Measurements from ENCODE around the gene AK3. TPM values are rescaled to one million over a fixed set of nuclear protein-coding genes. Genes with fewer than 3 reads are reported as not detected.
"Not testable (repeated sequence)": the region's sequence is repeated elsewhere in the genome, so short reads cannot be mapped to it uniquely, and the experiment has no call there.

AK3 gene
- total and polyA plus RNA-seq, 7 donors, result 47.5 to 183 (median 111) TPM

DNA sequence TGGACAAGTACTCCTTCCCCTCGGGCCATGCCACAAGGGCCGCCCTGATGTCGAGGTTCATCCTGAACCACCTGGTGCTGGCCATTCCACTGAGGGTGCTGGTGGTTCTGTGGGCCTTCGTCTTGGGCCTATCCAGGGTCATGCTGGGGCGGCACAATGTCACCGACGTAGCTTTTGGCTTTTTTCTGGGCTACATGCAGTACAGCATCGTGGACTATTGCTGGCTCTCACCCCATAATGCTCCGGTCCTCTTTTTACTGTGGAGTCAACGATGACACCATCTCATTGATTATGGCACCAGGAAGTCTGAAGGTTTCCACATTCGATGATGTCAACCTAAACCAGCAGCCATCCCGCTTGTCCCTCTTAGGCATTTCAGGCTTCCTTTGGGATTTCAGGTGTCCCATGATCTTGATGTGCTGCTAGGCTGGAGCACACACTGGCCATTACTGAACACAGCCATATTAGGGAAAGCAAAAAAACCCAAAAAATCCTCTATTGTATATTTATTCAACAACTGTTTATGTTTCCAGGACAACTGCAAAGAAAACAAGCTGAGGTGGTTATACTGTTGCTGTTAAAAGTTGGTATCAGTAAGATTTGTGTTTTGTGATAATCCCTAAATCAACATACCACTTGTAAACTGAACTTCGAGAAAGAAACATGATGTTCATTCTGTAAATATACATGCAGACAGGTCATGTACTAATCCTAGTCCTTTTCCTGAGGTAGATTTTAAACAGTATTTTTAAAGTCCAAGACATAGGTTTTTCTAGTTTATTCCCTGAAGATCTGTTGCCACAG, 77.8 kb downstream of the AK3 start:
- Histone ChIP-seq H3K27me3 (ENCODE audit: insufficient read depth in 3 of 3, low read length in 2 of 3) (no peaks in the 10 kb centered on the region), H3K4me1 (peaks cover 24% of the 10 kb centered on the region), H3K9me3 (no peaks in the 10 kb centered on the region), H3K27ac (peak overlapping the region; percentile 60), H3K36me3 (ENCODE audit: insufficient read depth in 1 of 2, low read depth in 1 of 2) (no peaks in the 10 kb centered on the region), H3K4me3 (peak overlapping the region; percentile 69)
- DNase-seq (no peak), ATAC-seq (peak in 1 of 4 donors; percentile 4)
- intact Hi-C loops (cut with DNase I), result loop anchor here in 1 of 2 donors (10.0 kb wide), 2 partner anchors 322 to 962 kb away; partner anchors contain the start of genes JAK2 and RIC1
- WGBS, 3 donors, result 57 to 69% (median 62%) methylated on average over 13 of the region's 13 CpGs
- TF ChIP-seq, protein P1, sequence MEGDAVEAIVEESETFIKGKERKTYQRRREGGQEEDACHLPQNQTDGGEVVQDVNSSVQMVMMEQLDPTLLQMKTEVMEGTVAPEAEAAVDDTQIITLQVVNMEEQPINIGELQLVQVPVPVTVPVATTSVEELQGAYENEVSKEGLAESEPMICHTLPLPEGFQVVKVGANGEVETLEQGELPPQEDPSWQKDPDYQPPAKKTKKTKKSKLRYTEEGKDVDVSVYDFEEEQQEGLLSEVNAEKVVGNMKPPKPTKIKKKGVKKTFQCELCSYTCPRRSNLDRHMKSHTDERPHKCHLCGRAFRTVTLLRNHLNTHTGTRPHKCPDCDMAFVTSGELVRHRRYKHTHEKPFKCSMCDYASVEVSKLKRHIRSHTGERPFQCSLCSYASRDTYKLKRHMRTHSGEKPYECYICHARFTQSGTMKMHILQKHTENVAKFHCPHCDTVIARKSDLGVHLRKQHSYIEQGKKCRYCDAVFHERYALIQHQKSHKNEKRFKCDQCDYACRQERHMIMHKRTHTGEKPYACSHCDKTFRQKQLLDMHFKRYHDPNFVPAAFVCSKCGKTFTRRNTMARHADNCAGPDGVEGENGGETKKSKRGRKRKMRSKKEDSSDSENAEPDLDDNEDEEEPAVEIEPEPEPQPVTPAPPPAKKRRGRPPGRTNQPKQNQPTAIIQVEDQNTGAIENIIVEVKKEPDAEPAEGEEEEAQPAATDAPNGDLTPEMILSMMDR (IDR thresholded peaks at IDR 0.05), result no peak

DNA sequence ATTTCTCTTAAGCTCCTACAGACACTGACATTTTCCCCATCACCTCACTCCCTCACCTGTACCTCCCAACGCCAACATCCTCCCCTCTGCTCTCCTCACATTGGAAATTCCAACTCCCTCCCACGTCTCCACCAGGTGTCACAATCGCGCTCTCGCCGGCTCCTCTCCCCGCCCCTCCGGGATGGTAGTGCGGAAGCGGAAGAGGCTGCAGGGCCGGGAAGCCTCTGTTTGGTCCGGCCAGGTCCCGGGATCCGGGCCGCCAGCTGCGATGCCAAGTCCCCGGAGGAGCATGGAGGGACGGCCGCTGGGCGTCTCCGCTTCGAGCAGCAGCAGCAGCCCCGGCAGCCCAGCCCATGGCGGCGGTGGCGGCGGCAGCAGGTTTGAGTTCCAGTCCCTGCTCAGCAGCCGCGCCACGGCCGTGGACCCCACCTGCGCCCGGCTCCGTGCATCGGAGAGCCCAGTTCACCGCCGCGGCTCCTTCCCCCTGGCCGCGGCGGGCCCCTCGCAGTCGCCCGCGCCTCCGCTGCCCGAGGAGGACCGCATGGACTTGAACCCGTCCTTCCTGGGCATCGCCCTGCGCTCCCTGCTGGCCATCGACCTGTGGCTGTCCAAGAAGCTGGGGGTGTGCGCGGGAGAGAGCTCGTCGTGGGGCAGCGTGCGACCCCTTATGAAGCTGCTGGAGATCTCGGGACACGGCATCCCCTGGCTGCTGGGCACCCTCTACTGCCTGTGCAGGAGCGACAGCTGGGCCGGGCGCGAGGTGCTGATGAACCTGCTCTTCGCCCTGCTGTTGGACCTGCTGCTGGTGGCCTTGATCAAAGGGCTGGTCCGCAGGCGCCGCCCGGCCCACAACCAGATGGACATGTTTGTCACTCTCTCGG, 78.7 kb downstream of the AK3 start, which contains the start of gene PLPP6:
PLPP6 (plus strand) TSS at position 187 of the 881 bp plus-strand sequence; CDS start at position 269, 82 bp downstream.
- H3K4me3 ChIP-seq, result peak within 1 kb of the TSS; percentile 69
- peak; percentile 87 to 94 for DNase-seq
- H3K9me3 ChIP-seq, result no peaks in the 10 kb centered on the region
- H3K36me3 ChIP-seq (ENCODE audit: insufficient read depth in 1 of 2, low read depth in 1 of 2), result no peaks in the 10 kb centered on the region
- peak within 1 kb of the TSS; percentile 60 for H3K27ac ChIP-seq
- WGBS, 3 donors, result 2 to 5% (median 4%) methylated on average over 50 to 70 of the region's 70 CpGs
- ATAC-seq, result peak; percentile 96 to 98 (median 97)
- TF ChIP-seq, protein P1 (IDR thresholded peaks at IDR 0.05), result peak; percentile 50
- H3K27me3 ChIP-seq (ENCODE audit: insufficient read depth in 3 of 3, low read length in 2 of 3), result no peaks in the 10 kb centered on the region
- H3K4me1 ChIP-seq, result peaks cover 24% of the 10 kb centered on the region
- intact Hi-C loops (cut with DNase I), result loop anchor here in 1 of 2 donors (10.0 kb wide), 2 partner anchors 322 to 962 kb away; partner anchors contain the start of genes JAK2 and RIC1

DNA sequence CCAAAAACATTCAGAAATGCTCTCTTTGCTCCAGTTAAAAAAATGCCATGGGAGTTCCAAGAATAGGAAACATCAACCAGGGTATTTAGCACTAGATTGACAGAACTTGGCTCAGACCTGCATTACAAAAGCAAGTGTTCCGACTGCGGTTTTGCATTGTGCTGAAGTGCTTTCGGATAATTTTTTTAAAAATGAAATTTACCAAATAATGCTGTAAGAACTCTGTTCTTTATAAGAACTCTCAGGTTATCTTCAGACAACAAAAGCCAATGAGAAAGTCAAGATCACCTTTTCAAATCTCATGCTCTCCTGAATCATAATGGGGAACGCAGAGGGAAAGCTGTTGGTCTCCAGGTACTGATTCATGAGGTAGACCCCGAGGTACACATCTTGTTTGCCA, 79.4 kb downstream of the AK3 start:
- Histone ChIP-seq H3K27ac (no peak overlapping the region), H3K9me3 (no peaks in the 10 kb centered on the region), H3K4me3 (peak overlapping the region; percentile 69), H3K36me3 (ENCODE audit: insufficient read depth in 1 of 2, low read depth in 1 of 2) (no peaks in the 10 kb centered on the region), H3K27me3 (ENCODE audit: insufficient read depth in 3 of 3, low read length in 2 of 3) (no peaks in the 10 kb centered on the region), H3K4me1 (peaks cover 24% of the 10 kb centered on the region)
- no peak for DNase-seq
- intact Hi-C loops (cut with DNase I), result loop anchor here in 1 of 2 donors (10.0 kb wide), 2 partner anchors 323 to 963 kb away; partner anchors contain the start of genes JAK2 and RIC1
- no peak for ATAC-seq
- 8 to 9% (median 9%) methylated on average over 5 of the region's 5 CpGs for WGBS, 3 donors
- TF ChIP-seq, protein P1 (IDR thresholded peaks at IDR 0.05), result no peak

DNA sequence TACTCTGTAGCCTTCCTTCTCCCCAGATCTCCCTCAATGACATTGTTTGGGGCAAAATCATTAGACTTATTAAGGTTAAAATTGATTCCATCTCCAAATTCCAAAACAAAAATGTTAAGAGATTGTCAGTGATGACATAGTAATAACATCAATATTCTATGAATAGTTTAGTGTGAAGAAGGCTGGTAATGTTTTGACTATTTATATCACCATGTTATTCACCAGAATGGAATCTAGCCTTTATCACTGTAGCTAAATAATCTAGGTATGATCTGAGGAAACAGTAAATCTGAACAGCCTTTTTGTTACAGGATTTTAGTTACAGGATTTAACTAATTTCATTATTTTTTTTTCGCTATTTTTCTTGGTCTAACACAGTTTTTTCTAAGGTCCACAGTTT, 79.8 kb downstream of the AK3 start:
- Histone ChIP-seq H3K36me3 (ENCODE audit: insufficient read depth in 1 of 2, low read depth in 1 of 2) (no peaks in the 10 kb centered on the region), H3K4me1 (peaks cover 22% of the 10 kb centered on the region), H3K27me3 (ENCODE audit: insufficient read depth in 3 of 3, low read length in 2 of 3) (no peaks in the 10 kb centered on the region), H3K27ac (no peak overlapping the region), H3K9me3 (no peaks in the 10 kb centered on the region), H3K4me3 (no peak overlapping the region)
- intact Hi-C loops (cut with DNase I), result loop anchor here in 1 of 2 donors (10.0 kb wide), 2 partner anchors 324 to 964 kb away; partner anchors contain the start of genes JAK2 and RIC1
- ATAC-seq, result no peak
- TF ChIP-seq, protein P1 (IDR thresholded peaks at IDR 0.05), result no peak
- DNase-seq, result no peak
- WGBS, 3 donors, result 88 to 97% (median 93%) methylated on average over 1 of the region's 1 CpG

DNA sequence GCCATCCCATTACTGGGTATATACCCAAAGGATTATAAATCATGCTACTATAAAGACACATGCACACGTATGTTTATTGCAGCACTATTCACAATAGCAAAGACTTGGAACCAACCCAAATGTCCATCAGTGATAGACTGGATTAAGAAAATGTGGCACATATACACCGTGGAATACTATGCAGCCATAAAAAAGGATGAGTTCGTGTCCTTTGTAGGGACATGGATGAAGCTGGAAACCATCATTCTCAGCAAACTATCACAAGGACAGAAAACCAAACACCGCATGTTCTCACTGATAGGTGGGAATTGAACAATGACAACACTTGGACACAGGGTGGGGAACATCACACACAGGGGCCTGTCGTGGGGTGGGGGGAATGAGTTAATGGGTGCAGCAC, 80.3 kb downstream of the AK3 start:
- ATAC-seq; H3K27me3 ChIP-seq (ENCODE audit: insufficient read depth in 3 of 3, low read length in 2 of 3); H3K9me3 ChIP-seq; DNase-seq; H3K27ac ChIP-seq; H3K4me3 ChIP-seq; H3K36me3 ChIP-seq (ENCODE audit: insufficient read depth in 1 of 2, low read depth in 1 of 2): not testable (repeated sequence)
- WGBS, 3 donors, result 85 to 90% (median 86%) methylated on average over 4 of the region's 5 CpGs
- intact Hi-C loops (cut with DNase I), result loop anchor here in 1 of 2 donors (10.0 kb wide), 2 partner anchors 324 to 964 kb away; partner anchors contain the start of genes JAK2 and RIC1
- peaks cover 17% of the 10 kb centered on the region for H3K4me1 ChIP-seq

Data from psoas muscle (tissue), 8 donors.